NCI-H128 (cell line): ENCODE measurements around the gene STARD4.

ENCODE experiments used
- DNase-seq: peaks from one replicate; lab custom pipeline; 2025; ENCODE audit not compliant: unreplicated experiment; lab: John Stamatoyannopoulos, UW

The STARD4 gene

DNA sequence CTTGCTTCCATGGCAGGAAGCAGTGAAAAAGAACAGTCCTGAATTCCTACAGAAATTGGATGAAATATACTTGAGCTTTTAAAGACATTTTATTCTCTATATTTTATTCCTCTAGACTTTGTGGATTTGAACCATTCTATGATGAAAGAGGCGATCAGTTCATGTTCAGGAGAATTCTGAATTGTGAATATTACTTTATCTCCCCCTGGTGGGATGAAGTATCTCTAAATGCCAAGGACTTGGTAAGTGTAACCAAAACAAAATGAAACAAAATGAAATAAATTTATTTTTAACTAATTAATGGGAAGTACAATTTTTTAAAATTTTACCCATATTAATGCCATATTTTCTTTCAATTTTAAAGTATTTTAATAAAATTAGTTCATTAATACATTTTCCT lies 34.1 kb downstream of the STARD4 start:
- no peak for DNase-seq

DNA sequence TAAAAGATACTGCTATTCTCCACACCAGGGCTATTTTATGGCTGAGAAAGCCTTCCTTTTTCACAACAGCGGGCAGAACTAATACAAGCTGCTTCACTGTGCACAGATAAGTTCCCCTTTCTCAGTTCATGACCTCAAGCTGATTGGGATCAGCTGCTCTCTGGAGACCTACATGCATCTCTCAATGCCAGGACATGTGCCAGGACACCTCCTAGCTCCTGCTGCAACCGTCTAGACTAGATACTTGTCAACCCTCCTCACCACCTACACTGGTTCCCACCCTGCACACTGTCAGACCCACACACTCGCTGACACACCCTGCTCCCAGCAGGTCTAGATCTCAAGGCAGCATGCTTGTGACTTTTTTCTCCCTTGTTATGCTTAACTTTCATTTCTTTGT lies 39.8 kb downstream of the STARD4 start:
- no peak for DNase-seq

DNA sequence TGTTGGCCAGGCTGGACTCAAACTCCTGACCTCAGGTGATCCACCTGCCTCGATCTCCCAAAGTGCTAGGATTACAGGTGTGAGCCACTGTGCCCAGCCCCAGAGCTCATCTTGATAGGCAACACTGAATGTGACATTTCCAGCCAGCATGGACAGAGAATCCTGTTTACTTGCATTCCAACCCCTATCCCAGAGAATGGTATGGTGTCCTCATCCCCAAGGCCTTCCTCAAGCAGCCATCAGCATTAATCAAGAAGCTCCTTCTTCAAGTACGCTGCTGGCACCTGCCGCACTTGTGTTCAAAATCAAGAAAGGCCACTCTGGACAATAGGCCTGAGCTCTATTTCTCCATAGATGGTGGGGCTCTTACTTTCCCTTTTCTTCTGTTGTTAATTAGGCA lies 40.2 kb downstream of the STARD4 start:
- DNase-seq, result no peak

DNA sequence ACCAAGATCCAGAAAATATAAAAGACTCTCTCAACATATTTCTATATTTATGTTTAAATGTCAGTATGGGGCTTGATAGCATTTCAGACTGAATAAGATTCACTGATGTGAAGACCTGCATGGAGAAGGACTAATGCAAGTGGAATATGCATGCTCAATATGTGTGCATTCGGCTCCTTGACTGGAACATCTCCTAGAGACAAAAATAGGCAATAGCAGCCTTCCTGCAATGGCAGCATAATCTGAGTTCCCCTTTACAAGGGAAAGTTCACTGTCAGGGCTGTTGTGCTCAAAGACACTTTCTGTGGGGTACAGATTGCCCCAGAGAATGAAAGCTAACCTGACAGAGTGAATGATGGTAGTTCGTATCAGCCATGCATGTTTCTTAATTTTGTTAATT lies 42.4 kb downstream of the STARD4 start:
- no peak for DNase-seq

DNA sequence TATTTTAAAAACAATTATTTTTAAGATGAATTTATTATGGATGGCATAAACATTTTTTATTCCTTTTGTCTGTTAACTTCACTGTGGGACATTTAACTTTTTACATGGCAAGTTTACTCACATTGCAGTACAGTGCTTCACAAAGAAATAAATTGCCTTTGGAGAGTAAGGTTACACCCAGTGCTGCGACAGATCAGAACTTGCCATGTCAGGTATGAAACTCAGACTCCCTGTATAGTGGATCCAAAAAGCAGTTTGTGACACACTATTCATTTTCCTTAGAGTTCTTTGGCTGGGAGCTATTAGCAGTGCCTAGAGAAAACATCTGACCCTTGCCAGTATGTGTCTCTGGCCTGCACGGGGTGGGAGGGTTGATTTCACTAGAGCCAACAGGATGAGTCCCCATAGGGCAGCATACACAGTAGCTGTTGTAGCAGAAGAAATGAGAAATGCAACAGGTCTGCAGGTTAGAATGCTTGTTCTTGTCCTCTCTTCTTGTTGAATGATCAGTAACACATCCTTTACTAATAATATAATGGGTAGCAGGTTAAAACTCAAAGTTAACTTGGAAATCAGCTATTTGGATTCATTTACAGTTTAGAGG lies 42.9 kb downstream of the STARD4 start:
- no peak for DNase-seq

DNA sequence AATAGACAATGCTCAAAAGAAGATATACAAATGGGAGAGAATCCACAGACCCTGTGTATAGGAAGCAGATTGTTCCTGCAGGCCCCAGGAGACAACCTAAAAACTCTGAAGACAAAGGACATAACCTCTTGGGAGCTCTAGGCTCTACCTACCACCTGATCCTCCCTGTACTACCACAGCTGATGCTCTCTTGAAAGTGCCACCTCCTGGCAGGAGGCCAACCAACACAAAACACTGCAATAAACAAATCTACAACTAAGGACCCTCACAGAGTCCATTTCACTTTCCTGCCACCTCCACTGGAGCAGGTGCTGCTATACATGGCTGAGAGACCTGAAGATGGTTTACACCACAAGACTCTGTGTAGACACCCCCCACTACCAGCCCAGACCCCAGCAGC lies 49.0 kb downstream of the STARD4 start:
- DNase-seq, result peak; percentile 56

DNA sequence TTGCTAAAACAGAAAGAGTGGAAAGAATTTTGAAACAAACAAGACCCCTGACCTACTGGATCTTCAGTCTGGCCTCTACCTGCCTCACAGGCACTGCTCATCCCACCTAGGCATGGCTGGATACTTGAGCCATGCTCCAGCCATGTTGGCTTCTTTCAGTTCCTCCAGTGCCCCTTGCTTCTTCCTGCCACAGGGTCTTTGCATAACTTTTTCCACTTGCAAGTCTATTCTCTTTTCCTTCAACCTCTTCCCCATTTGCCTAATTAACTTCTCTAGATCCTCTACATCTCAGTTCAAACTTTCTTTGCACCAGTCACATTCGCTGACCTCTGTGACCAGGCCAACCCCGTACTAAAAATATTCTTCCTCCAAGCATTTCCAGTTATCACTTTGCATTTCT lies 50.4 kb downstream of the STARD4 start:
- DNase-seq, result no peak

DNA sequence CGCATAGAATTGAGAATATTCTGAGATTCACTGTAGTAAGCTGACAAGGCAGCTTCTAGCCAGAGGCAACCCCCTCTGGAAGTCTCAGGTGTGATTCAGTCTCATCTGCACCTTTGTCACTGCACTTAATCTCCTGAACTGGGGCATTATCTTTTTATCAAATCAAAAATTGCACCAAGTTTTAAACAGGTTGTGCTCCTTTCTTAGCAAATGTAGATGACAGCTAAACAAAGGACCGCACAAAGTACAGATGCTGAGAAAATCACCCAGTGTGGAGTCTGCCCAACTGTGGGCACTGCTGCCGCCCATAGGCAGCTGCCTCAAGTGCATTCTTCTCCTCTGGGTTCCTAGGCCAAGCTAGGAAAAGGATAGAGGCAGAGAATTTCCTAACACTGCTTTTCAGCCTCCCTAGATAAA lies 51.1 kb downstream of the STARD4 start:
- DNase-seq, result peak; percentile 12

DNA sequence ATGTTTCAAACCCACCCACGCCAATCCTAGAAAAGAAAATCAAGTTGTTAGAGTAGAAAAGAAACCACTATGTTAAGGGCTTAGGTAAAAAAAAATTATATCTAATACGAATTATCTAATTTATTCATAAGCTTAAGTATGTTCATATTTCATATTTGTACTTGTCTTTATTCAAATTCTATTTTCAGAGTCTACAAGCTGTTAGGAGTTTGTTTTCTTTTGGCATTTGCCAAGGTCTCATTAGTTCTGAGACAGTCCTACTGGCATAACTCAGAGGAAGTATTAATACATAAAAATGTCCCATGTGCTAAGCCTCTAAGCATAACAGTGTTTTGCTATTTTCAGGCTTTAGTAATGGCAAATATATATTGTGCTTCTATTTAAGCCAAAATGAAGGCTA lies 57.6 kb downstream of the STARD4 start:
- no peak for DNase-seq

DNA sequence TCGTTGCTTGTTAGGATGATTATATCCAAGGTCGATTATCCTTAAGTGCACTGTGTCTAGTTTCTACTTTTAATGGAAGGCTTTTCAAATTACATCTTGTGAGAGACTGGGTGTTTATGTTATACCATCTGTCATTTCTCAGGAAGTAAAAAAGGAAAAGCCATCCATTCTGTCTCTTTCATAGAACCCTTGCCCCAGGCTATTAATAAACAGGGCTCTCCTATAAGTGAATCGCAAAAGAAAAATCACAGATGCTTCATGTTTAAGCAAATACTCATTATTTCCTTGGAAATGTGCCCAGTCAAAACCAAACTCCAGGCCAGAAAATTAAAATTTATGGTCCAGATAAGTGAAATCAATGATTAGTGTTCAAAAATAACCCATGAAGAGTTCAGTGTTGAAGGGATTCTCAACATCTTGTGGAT lies 58.1 kb downstream of the STARD4 start:
- DNase-seq, result no peak

DNA sequence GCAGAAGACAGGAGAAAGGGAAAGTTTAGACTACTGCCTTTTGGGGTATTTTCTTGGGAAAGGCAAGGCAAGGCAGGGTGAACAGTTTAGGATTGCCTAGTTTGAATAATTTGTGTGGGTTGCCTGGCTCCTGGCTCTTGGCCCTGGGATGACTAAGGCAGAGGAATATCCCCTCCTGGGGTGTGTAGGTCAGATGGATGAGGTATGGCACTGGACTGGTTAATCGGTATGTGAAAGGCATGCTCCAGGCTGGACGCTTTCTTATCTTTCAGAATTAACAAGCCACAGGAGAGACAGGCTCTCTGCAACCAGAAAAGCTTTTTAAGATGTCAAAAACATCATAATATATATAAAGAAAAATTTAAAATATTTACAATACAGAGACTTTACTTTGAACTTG lies 58.6 kb downstream of the STARD4 start:
- DNase-seq, result no peak

DNA sequence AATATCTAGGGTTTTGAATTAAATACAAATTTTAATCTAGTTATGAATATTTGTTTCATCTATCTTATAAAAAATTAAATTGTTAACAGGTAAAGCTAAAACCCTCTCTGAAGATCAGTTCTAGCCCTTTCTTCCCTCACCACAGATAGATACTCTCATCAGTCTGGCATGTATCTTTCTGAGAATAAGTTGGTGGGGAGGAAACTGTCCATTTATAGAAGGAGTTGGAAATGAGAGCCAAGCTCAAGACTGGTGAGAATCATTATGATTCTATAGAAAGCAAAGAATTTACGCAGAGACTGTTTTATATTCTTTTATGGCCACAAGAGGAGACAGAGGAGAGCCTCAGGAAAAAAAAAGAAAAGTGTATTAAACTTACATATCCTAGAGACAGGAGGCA lies 59.0 kb downstream of the STARD4 start:
- no peak for DNase-seq

DNA sequence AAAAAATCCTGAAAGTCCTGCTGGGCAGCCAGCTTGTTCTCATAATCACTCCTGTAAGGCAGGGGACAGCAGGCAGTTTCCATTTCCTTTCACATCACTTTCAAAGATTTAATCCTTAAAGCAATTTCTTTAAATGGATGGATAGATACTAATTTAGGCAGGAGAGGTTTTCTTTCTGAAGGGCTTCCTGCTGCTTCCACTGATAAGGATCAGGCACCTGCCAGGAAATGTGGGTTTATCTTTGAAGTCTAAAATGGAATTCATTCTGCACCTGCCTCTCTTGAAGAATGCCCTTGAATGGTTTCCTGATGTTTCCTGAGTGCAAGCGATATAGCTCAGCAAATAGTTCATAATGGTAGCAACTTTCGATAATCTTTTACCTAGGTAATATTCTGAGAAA lies 64.5 kb downstream of the STARD4 start:
- peak; percentile 5 for DNase-seq

DNA sequence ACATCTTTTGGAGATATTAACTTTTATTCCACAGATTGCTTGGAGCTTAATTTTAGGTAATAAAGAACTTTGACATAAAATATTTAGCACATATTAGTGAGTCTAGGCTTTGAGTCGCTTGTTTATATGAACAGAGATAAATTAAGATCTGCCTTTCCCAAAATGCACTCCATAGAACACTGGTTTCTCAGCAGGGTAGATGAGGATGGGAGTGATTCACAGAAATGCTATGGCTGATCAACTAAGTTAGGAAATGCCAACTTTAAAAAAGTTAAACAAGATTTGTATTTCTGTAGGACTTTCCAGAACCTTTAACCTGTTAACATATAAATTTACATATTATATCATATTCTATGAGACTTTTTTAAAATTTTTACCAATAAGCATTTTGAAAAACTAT lies 65.2 kb downstream of the STARD4 start:
- DNase-seq, result no peak
